ENCODE data around the gene PRAMEF14. TPM values are rescaled to one million over a fixed set of nuclear protein-coding genes. Genes with fewer than 3 reads are reported as not detected.
"Not testable (repeated sequence)": the region's sequence is repeated elsewhere in the genome, so short reads cannot be mapped to it uniquely, and the experiment has no call there.

PRAMEF14 gene
- polyA plus RNA-seq, 1 donor from 2014 or later, result not detected

GRCh38 chr1:13315281-13315680 is 31.7 kb downstream of the PRAMEF14 start, which contains the start of gene PRAMEF15:
PRAMEF15 (plus strand) TSS chr1:13315581; CDS start chr1:13318408, 2,827 bp downstream.
- H3K36me3 ChIP-seq (ENCODE audit: insufficient read depth, low read length); H4K20me1 ChIP-seq (ENCODE audit: insufficient read depth); H3K9me2 ChIP-seq (ENCODE audit: insufficient read depth, low read length); H3F3A ChIP-seq (ENCODE audit: insufficient read depth, low read length, poor library complexity, severe bottlenecking); H3K27me3 ChIP-seq (ENCODE audit: insufficient read depth, low read depth, low read length); H3K9me3 ChIP-seq (ENCODE audit: low read length); H3K79me2 ChIP-seq (replicated peaks; ENCODE audit: insufficient read depth, low read length); H2AFZ ChIP-seq (ENCODE audit: low read depth, low read length); H3K4me2 ChIP-seq (ENCODE audit: low read length); H3K4me3 ChIP-seq (ENCODE audit: low read length); H3K9ac ChIP-seq (ENCODE audit: low read length); H3K27ac ChIP-seq (ENCODE audit: low read length): not testable (repeated sequence)

GRCh38 chr1:13303239-13303638 is 43.7 kb downstream of the PRAMEF14 start, which contains the start of gene PRAMEF33:
PRAMEF33 (plus strand) TSS chr1:13303539; CDS start chr1:13305955, 2,416 bp downstream.
- H3K27me3 ChIP-seq (ENCODE audit: insufficient read depth, low read depth, low read length); H4K20me1 ChIP-seq (ENCODE audit: insufficient read depth): not testable (repeated sequence)

GRCh38 chr1:13302197-13302596 is 44.7 kb downstream of the PRAMEF14 start:
- not testable (repeated sequence) for H3K79me2 ChIP-seq (replicated peaks; ENCODE audit: insufficient read depth, low read length); H3K4me2 ChIP-seq (ENCODE audit: low read length); H3K36me3 ChIP-seq (ENCODE audit: insufficient read depth, low read length); H3K9ac ChIP-seq (ENCODE audit: low read length); H3K9me2 ChIP-seq (ENCODE audit: insufficient read depth, low read length); H3K27me3 ChIP-seq (ENCODE audit: insufficient read depth, low read depth, low read length); H3F3A ChIP-seq (ENCODE audit: insufficient read depth, low read length, poor library complexity, severe bottlenecking); H4K20me1 ChIP-seq (ENCODE audit: insufficient read depth); H3K4me3 ChIP-seq (ENCODE audit: low read length); H3K9me3 ChIP-seq (ENCODE audit: low read length); H2AFZ ChIP-seq (ENCODE audit: low read depth, low read length); H3K27ac ChIP-seq (ENCODE audit: low read length)

More at GRCh38 chr1:13303239-13303638, 43.7 kb downstream of the PRAMEF14 start, which contains the start of gene PRAMEF33:
- not testable (repeated sequence) for H3F3A ChIP-seq (ENCODE audit: insufficient read depth, low read length, poor library complexity, severe bottlenecking); H3K79me2 ChIP-seq (replicated peaks; ENCODE audit: insufficient read depth, low read length); H3K4me2 ChIP-seq (ENCODE audit: low read length); H3K36me3 ChIP-seq (ENCODE audit: insufficient read depth, low read length); H3K9me2 ChIP-seq (ENCODE audit: insufficient read depth, low read length); H2AFZ ChIP-seq (ENCODE audit: low read depth, low read length); H3K9ac ChIP-seq (ENCODE audit: low read length); H3K9me3 ChIP-seq (ENCODE audit: low read length); H3K4me3 ChIP-seq (ENCODE audit: low read length); H3K27ac ChIP-seq (ENCODE audit: low read length)

GRCh38 chr1:13298699-13299098 is 48.2 kb downstream of the PRAMEF14 start:
- H3K27me3 ChIP-seq (ENCODE audit: insufficient read depth, low read depth, low read length); H3K4me2 ChIP-seq (ENCODE audit: low read length); H2AFZ ChIP-seq (ENCODE audit: low read depth, low read length); H3K36me3 ChIP-seq (ENCODE audit: insufficient read depth, low read length); H3F3A ChIP-seq (ENCODE audit: insufficient read depth, low read length, poor library complexity, severe bottlenecking); H4K20me1 ChIP-seq (ENCODE audit: insufficient read depth); H3K79me2 ChIP-seq (replicated peaks; ENCODE audit: insufficient read depth, low read length); H3K9me3 ChIP-seq (ENCODE audit: low read length); H3K9me2 ChIP-seq (ENCODE audit: insufficient read depth, low read length); H3K4me3 ChIP-seq (ENCODE audit: low read length); H3K9ac ChIP-seq (ENCODE audit: low read length); H3K27ac ChIP-seq (ENCODE audit: low read length): not testable (repeated sequence)

GRCh38 chr1:13297216-13297931 is 49.6 kb downstream of the PRAMEF14 start:
- H3K79me2 ChIP-seq (replicated peaks; ENCODE audit: insufficient read depth, low read length); H3K9me3 ChIP-seq (ENCODE audit: low read length); H3K36me3 ChIP-seq (ENCODE audit: insufficient read depth, low read length); H3F3A ChIP-seq (ENCODE audit: insufficient read depth, low read length, poor library complexity, severe bottlenecking); H3K27me3 ChIP-seq (ENCODE audit: insufficient read depth, low read depth, low read length); H3K27ac ChIP-seq (ENCODE audit: low read length); H3K9me2 ChIP-seq (ENCODE audit: insufficient read depth, low read length); H3K4me3 ChIP-seq (ENCODE audit: low read length); H2AFZ ChIP-seq (ENCODE audit: low read depth, low read length); H4K20me1 ChIP-seq (ENCODE audit: insufficient read depth); H3K4me2 ChIP-seq (ENCODE audit: low read length); H3K9ac ChIP-seq (ENCODE audit: low read length): not testable (repeated sequence)

Other genes with a start within 250 kb of the PRAMEF14 start
- gene HNRNPCL2, start 230.3 kb downstream of the PRAMEF14 start, polyA plus RNA-seq, result not detected in 2 replicates
- not detected in 2 replicates for gene PRAMEF26, start 191.1 kb downstream of the PRAMEF14 start, polyA plus RNA-seq
- gene HNRNPCL4, start 181.5 kb downstream of the PRAMEF14 start, polyA plus RNA-seq, result not detected in 2 replicates
- not detected in 2 replicates for gene PRAMEF9, start 175.3 kb downstream of the PRAMEF14 start, polyA plus RNA-seq
- not detected in 2 replicates for gene PRAMEF13, start 145.7 kb downstream of the PRAMEF14 start, polyA plus RNA-seq
- not detected in 2 replicates for gene PRAMEF18, start 121.0 kb downstream of the PRAMEF14 start, polyA plus RNA-seq
- gene PRAMEF5, start 92.9 kb downstream of the PRAMEF14 start, polyA plus RNA-seq, result not detected in 2 replicates
- gene PRAMEF8, start 62.0 kb downstream of the PRAMEF14 start, polyA plus RNA-seq, result not detected in 2 replicates
- gene PRAMEF33, start 43.6 kb downstream of the PRAMEF14 start, polyA plus RNA-seq, result not detected in 2 replicates
- gene PRAMEF15, start 31.6 kb downstream of the PRAMEF14 start, polyA plus RNA-seq, result not detected in 2 replicates
- gene PRAMEF19, start 24.8 kb upstream of the PRAMEF14 start, polyA plus RNA-seq, result not detected in 2 replicates
- gene PRAMEF17, start 42.5 kb upstream of the PRAMEF14 start, polyA plus RNA-seq, result not detected in 2 replicates
- gene PRAMEF20, start 63.3 kb upstream of the PRAMEF14 start, polyA plus RNA-seq, result not detected in 2 replicates
- gene LRRC38, start 166.9 kb upstream of the PRAMEF14 start, polyA plus RNA-seq, result not detected in 2 replicates
- gene PDPN, start 236.7 kb upstream of the PRAMEF14 start, polyA plus RNA-seq, result 0.16 and 0.63 TPM in 2 replicates

Data from neural cell (in vitro differentiated cells).